ENCODE results near the gene TEX12.

TEX12 gene

DNA sequence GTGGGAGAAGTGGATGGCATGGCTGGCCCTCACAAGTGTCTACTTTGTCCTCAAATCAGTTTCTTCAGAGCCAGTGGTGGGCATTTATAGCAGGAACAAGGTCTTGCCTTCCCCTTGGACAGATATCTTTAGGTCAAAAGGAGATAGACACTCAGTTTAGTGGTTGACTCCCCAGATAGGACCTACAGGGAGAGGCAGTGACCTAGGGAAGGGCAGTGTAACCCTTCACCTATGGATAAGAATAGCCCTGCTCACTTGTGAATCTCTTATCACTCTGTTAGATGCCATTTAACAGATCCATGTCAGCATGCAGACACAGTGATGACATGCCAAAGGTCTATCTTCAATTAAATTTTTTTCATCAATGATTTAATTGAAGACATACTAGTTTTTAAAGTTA lies 19.1 kb downstream of the TEX12 start:
- TF ChIP-seq EGR1 (IDR thresholded peaks at IDR 0.05) (no peak), RAD21 (IDR thresholded peaks at IDR 0.05; ENCODE audit: low read depth) (no peak), NFIC (IDR thresholded peaks at IDR 0.05) (no peak), YY1 (IDR thresholded peaks at IDR 0.05; ENCODE audit: low read depth) (no peak), FOXM1 (IDR thresholded peaks at IDR 0.05; ENCODE audit: borderline replicate concordance, low read depth) (no peak), ZBTB7A (IDR thresholded peaks at IDR 0.05; ENCODE audit: low read depth) (no peak), TEAD4 (IDR thresholded peaks at IDR 0.05) (no peak), TAF1 (IDR thresholded peaks at IDR 0.05; ENCODE audit: low read depth) (no peak), CREB1 (IDR thresholded peaks at IDR 0.05; ENCODE audit: low read depth) (no peak)
- TF ChIP-seq, protein P1, sequence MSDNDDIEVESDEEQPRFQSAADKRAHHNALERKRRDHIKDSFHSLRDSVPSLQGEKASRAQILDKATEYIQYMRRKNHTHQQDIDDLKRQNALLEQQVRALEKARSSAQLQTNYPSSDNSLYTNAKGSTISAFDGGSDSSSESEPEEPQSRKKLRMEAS (IDR thresholded peaks at IDR 0.05), result no peak
- TF ChIP-seq, protein P2, sequence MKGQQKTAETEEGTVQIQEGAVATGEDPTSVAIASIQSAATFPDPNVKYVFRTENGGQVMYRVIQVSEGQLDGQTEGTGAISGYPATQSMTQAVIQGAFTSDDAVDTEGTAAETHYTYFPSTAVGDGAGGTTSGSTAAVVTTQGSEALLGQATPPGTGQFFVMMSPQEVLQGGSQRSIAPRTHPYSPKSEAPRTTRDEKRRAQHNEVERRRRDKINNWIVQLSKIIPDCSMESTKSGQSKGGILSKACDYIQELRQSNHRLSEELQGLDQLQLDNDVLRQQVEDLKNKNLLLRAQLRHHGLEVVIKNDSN (IDR thresholded peaks at IDR 0.05), result no peak
- TF ChIP-seq, protein P3, sequence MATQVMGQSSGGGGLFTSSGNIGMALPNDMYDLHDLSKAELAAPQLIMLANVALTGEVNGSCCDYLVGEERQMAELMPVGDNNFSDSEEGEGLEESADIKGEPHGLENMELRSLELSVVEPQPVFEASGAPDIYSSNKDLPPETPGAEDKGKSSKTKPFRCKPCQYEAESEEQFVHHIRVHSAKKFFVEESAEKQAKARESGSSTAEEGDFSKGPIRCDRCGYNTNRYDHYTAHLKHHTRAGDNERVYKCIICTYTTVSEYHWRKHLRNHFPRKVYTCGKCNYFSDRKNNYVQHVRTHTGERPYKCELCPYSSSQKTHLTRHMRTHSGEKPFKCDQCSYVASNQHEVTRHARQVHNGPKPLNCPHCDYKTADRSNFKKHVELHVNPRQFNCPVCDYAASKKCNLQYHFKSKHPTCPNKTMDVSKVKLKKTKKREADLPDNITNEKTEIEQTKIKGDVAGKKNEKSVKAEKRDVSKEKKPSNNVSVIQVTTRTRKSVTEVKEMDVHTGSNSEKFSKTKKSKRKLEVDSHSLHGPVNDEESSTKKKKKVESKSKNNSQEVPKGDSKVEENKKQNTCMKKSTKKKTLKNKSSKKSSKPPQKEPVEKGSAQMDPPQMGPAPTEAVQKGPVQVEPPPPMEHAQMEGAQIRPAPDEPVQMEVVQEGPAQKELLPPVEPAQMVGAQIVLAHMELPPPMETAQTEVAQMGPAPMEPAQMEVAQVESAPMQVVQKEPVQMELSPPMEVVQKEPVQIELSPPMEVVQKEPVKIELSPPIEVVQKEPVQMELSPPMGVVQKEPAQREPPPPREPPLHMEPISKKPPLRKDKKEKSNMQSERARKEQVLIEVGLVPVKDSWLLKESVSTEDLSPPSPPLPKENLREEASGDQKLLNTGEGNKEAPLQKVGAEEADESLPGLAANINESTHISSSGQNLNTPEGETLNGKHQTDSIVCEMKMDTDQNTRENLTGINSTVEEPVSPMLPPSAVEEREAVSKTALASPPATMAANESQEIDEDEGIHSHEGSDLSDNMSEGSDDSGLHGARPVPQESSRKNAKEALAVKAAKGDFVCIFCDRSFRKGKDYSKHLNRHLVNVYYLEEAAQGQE (IDR thresholded peaks at IDR 0.05; ENCODE audit: low read depth), result no peak

DNA sequence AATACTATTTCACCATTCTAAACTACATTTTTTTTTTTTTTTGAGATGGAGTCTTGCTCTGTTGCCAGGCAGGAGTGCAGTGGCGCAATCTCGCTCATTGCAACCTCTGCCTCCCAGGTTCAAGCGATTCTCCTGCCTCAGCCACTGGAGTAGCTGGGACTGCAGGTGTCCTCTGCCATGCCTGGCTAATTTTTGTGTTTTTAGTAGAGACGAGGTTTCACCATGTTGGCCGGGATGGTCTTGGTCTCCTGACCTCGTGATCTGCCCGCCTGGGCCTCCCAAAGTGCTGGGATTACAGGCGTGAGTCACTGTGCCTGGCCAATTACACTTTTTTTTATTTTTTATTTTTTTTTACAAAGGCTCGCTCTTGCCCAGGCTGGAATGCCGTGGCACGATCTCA lies 27.9 kb downstream of the TEX12 start:
- TF ChIP-seq, protein P2 (IDR thresholded peaks at IDR 0.05), result peak; percentile 23; the same call in 1 of the 2 replicates

DNA sequence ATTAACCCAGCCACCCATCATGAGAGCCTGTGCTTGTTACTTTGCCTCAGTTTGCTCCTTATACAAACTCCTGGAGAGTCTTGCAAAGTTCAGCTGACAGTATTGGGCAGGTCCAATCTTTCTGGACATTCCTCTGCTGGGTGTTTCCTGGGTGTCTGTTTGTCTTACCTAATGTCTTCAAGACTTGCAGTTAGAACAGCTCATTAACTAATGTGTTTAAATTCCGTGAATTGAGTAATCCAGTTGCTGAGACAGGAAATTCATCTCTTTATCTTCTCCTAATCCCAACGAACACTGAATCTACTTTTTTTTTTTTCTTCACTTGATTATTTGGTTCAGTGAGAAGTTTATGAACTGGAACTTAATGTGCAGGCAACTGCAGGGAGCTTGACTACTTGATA lies 28.8 kb downstream of the TEX12 start:
- no peak for TF ChIP-seq YY1 (IDR thresholded peaks at IDR 0.05; ENCODE audit: low read depth)

DNA sequence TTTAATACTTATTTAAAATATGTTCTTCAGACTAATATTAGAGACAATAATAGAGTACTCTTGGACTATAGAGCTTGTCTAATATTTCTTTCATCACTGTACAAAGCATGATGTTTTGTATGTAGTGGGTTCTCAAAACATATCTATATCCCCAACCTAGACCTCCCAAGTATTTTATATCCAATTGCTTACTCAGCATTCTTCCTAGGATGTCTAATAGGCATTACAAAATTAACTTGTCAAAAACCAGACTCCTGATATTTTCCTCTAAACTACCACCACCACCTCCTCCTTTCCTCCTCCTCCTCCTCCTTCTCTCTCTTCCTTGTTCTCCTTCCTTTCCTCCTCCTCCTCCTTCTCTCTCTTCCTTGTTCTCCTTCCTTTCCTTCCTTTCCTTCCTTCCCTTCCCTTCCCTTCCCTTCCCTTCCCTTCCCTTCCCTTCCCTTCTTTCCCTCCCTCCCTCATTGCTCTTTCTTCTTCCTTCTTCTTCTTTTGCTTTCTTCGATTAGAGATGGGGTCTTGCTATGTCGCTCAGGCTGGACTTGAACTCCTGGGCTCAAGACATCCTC lies 29.4 kb downstream of the TEX12 start:
- TF ChIP-seq TAF1 (IDR thresholded peaks at IDR 0.05; ENCODE audit: low read depth), result no peak
- no peak for TF ChIP-seq TEAD4 (IDR thresholded peaks at IDR 0.05)
- TF ChIP-seq EGR1 (IDR thresholded peaks at IDR 0.05), result no peak
- no peak for TF ChIP-seq NFIC (IDR thresholded peaks at IDR 0.05)
- no peak for TF ChIP-seq TCF12 (IDR thresholded peaks at IDR 0.05; ENCODE audit: low read depth)
- no peak for TF ChIP-seq RAD21 (IDR thresholded peaks at IDR 0.05; ENCODE audit: low read depth)
- TF ChIP-seq, protein P1 (IDR thresholded peaks at IDR 0.05), result no peak
- no peak for TF ChIP-seq FOXM1 (IDR thresholded peaks at IDR 0.05; ENCODE audit: borderline replicate concordance, low read depth)
- no peak for TF ChIP-seq ZBTB7A (IDR thresholded peaks at IDR 0.05; ENCODE audit: low read depth)
- TF ChIP-seq CEBPB (IDR thresholded peaks at IDR 0.05), result no peak
- TF ChIP-seq CREB1 (IDR thresholded peaks at IDR 0.05; ENCODE audit: low read depth), result no peak

DNA sequence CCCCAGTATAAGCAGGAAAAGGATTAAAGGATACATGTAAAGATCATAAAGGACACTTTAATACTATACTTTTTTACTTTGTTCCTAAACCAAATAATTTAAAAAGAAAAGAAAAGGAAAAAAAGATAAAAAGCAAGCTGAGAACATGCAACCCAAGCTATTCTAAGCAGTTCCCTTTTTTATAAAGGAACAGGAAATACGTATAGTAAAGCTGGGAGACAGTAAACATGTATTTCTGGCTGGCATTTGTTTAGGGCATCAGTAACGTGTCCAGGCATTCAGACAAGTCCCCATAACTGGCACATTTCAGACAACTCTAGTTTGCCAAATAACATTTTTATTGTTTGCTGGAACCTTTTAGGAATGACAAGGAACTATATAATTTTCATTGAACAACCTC lies 33.1 kb downstream of the TEX12 start:
- TF ChIP-seq FOXM1 (IDR thresholded peaks at IDR 0.05; ENCODE audit: borderline replicate concordance, low read depth) (no peak), EGR1 (IDR thresholded peaks at IDR 0.05) (no peak), YY1 (IDR thresholded peaks at IDR 0.05; ENCODE audit: low read depth) (no peak), TEAD4 (IDR thresholded peaks at IDR 0.05) (no peak), EP300 (IDR thresholded peaks at IDR 0.05; ENCODE audit: borderline replicate concordance) (no peak)
- TF ChIP-seq, protein P1 (IDR thresholded peaks at IDR 0.05), result no peak
- TF ChIP-seq, protein P2 (IDR thresholded peaks at IDR 0.05), result no peak

DNA sequence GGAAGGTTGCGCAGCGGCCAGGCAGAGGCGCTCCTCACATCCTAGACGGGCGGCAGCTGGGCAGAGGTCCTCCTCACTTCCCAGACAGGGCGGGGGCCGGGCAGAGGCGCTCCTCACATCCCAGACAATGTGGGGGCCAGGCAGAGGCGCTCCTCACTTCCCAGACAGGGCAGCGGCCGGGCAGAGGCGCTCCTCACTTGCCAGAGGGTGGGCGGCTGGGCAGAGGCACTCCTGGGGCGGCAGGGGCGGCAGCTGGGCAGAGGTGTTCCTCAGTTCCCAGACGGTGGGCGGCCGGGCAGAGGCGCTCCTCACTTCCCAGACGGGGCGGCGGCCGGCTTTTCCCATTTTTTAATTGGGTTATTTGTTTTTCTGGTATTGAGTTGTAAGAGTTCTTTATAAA lies 38.9 kb downstream of the TEX12 start:
- TF ChIP-seq CREB1 (IDR thresholded peaks at IDR 0.05; ENCODE audit: low read depth) (no peak), FOXM1 (IDR thresholded peaks at IDR 0.05; ENCODE audit: borderline replicate concordance, low read depth) (no peak), TEAD4 (IDR thresholded peaks at IDR 0.05) (no peak), CEBPB (IDR thresholded peaks at IDR 0.05) (no peak), NFIC (IDR thresholded peaks at IDR 0.05) (no peak), EP300 (IDR thresholded peaks at IDR 0.05; ENCODE audit: borderline replicate concordance) (no peak), TAF1 (IDR thresholded peaks at IDR 0.05; ENCODE audit: low read depth) (no peak), YY1 (IDR thresholded peaks at IDR 0.05; ENCODE audit: low read depth) (no peak), RAD21 (IDR thresholded peaks at IDR 0.05; ENCODE audit: low read depth) (no peak), ZBTB7A (IDR thresholded peaks at IDR 0.05; ENCODE audit: low read depth) (no peak), TCF12 (IDR thresholded peaks at IDR 0.05; ENCODE audit: low read depth) (no peak), EGR1 (IDR thresholded peaks at IDR 0.05) (no peak)
- TF ChIP-seq, protein P1 (IDR thresholded peaks at IDR 0.05), result no peak
- TF ChIP-seq, protein P2 (IDR thresholded peaks at IDR 0.05), result no peak
- TF ChIP-seq, protein P3 (IDR thresholded peaks at IDR 0.05; ENCODE audit: low read depth), result no peak
